AG09309 (cell line): ENCODE measurements around the gene SLC37A2.
"Not testable (repeated sequence)": the region's sequence is repeated elsewhere in the genome, so short reads cannot be mapped to it uniquely, and the experiment has no call there.

Experiments used
- DNase-seq: peaks from one replicate; pipeline ENCODE4 v3.0.0-alpha.2; 2010; ENCODE audit warnings: low read depth
- H3K4me3 ChIP-seq: 2 replicates; pipeline ENCODE4 v1.5.1; 2011; ENCODE audit warnings: mild to moderate bottlenecking, low read depth, low read length, moderate library complexity; ENCODE audit not compliant: control insufficient read depth
- TF ChIP-seq, protein P1 (sequence below): IDR thresholded peaks from 2 replicates; pipeline ENCODE4 v1.5.1; 2011; ENCODE audit warnings: mild to moderate bottlenecking, low read depth, low read length, inconsistent platforms; ENCODE audit not compliant: insufficient read depth, control insufficient read depth; ENCODE audit errors: missing control alignments

SLC37A2 gene

DNA sequence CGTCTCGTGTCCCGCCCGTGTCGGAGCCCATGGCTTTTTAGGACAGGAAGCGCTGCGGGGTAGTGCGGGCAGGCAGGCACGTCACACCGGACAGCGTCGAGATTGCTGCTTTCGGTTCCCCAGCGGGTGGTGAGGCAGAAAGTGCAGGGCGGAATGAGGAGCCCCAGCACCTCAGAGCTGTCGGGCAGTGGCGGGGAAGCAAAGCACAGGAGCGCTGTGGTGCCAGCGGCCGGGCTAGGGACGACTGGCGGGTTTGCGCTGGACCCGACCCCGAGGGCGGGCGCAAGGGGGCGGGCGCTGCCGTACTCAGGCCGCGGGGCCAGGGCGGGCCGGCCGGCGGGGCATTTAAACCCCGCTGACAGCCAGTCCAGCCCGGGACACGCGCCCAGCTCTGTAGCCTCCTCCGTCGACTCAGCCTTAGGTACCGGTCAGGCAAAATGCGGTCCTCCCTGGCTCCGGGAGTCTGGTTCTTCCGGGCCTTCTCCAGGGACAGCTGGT lies at the start of gene SLC37A2:
SLC37A2 (plus strand) TSS at position 375 of the 498 bp plus-strand sequence; CDS start at position 438, 63 bp downstream.
- H3K4me3 ChIP-seq = peak within 1 kb of the TSS; percentile 67
- TF ChIP-seq, protein P1, sequence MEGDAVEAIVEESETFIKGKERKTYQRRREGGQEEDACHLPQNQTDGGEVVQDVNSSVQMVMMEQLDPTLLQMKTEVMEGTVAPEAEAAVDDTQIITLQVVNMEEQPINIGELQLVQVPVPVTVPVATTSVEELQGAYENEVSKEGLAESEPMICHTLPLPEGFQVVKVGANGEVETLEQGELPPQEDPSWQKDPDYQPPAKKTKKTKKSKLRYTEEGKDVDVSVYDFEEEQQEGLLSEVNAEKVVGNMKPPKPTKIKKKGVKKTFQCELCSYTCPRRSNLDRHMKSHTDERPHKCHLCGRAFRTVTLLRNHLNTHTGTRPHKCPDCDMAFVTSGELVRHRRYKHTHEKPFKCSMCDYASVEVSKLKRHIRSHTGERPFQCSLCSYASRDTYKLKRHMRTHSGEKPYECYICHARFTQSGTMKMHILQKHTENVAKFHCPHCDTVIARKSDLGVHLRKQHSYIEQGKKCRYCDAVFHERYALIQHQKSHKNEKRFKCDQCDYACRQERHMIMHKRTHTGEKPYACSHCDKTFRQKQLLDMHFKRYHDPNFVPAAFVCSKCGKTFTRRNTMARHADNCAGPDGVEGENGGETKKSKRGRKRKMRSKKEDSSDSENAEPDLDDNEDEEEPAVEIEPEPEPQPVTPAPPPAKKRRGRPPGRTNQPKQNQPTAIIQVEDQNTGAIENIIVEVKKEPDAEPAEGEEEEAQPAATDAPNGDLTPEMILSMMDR = no peak
- DNase-seq = no peak

DNA sequence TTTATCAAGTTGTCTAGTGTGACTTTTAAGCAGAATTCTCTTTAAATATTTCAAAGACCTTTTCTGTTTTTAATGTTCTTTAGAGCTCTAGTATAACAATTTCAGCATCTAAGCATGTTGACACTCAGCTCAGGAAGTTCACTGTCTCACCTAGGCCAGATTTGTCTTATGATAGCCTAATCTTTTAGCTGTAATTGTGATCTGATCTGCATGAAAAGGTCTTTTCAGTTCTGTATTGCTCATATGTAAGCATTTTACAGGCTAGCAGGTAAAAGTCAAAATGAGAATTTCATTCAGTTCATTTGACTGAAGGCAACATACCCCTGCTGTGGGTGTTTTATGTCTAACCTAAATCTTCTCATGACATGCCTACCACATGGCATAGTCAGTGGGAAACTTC lies 46.7 kb upstream of the SLC37A2 start:
- DNase-seq = no peak
- no peak overlapping the region for H3K4me3 ChIP-seq
- TF ChIP-seq, protein P1 = no peak

DNA sequence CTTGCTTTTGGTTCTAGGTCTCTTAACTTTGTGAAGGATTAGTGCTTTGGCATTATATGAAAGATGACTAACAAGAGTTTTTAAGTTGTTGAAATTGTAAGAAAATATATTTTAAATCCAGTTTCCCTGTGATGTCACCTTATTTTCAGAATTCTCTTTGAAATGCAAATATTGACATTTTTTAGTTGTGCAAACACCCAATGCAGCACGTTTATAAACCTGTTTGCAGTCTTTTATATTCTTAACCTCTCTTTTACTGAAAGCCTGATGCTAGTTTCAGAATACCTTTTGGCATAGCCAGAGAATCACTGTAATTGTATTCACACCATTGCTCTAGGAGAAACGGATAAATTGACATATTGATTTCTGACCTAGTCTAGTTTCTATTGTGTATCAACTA lies 42.8 kb upstream of the SLC37A2 start:
- no peak for DNase-seq
- no peak overlapping the region for H3K4me3 ChIP-seq
- TF ChIP-seq, protein P1 = no peak

DNA sequence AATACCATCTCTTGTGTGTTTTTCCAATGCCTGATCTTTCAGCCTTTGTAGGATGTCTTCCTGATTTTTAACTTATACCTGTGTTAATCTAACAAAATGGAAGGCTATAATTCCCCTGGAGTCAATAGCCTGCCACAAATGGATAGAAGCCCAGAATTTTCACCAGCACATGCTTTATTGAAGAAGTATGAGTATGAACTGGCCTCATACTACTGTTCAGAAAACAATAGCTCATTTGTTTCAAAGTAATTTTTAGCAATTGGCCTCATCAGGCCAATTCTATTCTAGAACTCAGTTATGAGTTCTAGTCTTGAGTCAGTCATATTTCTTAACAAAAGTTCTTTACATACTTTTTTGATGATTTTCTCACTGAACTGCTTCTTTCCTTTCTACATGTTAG lies 40.6 kb upstream of the SLC37A2 start:
- TF ChIP-seq, protein P1 = no peak
- no peak for DNase-seq
- no peak overlapping the region for H3K4me3 ChIP-seq

DNA sequence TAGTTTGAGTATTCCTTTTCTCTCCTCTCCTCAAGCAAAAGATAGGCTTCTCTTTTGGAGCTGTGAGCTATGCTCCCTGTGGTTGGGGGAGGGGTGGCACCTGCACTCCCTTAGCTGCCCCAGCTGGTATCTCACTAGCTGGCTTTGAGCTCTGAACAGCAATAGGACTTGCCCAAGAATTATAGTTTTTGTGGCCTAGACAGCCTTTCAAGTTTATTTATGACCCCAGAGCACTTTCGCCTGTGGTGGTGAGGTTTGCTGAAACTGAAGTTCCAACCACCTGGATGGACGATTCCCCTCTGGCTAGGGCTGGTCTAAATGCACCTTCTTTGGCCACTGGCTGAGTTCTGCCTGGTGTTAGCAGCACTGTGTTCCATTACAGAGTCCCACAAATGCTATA lies 37.1 kb upstream of the SLC37A2 start:
- H3K4me3 ChIP-seq = no peak overlapping the region
- no peak for DNase-seq
- TF ChIP-seq, protein P1 = no peak

DNA sequence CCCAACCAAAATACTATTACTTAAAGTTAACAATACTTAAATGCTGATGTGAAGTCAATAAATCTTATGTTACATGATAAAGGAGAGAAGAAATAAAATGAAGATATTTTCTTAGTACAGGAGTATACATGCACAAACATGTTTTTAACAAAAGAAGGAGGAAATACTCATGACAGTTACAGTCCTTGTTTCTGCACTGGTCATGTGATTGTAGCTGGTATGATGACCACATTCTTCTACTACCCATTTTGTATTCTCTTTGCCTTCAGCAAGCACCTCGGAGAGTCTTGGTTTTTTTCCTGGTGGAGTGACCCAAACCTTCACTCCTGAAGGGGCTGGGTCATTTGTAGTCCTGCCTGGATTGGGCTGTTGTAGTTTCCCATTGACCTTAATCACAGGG lies 33.7 kb upstream of the SLC37A2 start:
- not testable (repeated sequence) for DNase-seq

DNA sequence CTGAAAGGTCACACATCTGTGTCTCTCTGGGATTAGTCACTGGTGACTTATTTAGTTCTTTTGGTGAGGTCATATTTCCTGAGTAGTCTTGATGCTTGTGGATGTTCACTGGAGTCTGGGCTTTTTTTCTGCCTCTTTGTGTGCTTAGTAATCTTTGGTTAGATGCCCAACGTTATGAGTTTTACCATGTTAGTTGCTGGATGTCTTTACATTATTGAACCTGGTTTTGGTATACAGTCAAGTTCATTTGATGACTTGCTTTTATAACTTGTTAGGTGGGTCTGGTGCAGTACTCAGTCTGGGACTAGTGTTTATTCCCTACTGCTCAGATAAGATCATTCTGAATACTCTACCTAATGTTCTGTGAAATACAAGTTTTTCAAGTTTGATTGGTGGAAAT lies 26.2 kb upstream of the SLC37A2 start:
- peak; percentile 31 for DNase-seq
- no peak overlapping the region for H3K4me3 ChIP-seq
- TF ChIP-seq, protein P1 = no peak

More for the DNA sequence above, 33.7 kb upstream of the SLC37A2 start:
- not testable (repeated sequence) for H3K4me3 ChIP-seq
